Measurements from ENCODE around the gene TLL1.

DNA sequence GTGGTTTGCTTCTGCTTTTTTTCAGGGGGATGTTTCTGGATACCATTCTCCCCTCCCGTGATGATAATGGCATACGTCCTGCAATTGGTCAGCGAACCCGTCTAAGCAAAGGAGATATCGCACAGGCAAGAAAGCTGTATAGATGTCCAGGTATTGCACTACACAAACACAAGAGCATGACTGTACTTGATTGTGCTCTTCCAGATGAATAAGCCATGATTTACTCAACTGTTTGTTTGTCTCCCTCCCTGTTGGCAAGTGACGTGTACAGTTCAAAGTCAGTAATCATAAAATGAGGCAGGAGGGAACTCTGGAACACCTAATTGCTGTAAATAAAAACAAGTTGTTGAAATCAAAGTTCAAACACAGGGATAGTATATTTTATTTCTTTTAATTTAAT, 141.4 kb downstream of the TLL1 start:
- TF ChIP-seq MYC (IDR thresholded peaks at IDR 0.05; ENCODE audit: borderline replicate concordance, low read length) (no peak), EP300 (IDR thresholded peaks at IDR 0.05) (no peak), CHD4 (IDR thresholded peaks at IDR 0.05; ENCODE audit: borderline replicate concordance) (no peak), JUN (IDR thresholded peaks at IDR 0.05) (no peak), KDM1A (IDR thresholded peaks at IDR 0.05; ENCODE audit: low read depth) (no peak), POLR2A (IDR thresholded peaks at IDR 0.05; ENCODE audit: low read length) (no peak), BHLHE40 (IDR thresholded peaks at IDR 0.05; ENCODE audit: low read depth, low read length) (no peak), MAZ (IDR thresholded peaks at IDR 0.05; ENCODE audit: borderline replicate concordance, low read depth, low read length) (no peak)
- TF ChIP-seq, protein P1, sequence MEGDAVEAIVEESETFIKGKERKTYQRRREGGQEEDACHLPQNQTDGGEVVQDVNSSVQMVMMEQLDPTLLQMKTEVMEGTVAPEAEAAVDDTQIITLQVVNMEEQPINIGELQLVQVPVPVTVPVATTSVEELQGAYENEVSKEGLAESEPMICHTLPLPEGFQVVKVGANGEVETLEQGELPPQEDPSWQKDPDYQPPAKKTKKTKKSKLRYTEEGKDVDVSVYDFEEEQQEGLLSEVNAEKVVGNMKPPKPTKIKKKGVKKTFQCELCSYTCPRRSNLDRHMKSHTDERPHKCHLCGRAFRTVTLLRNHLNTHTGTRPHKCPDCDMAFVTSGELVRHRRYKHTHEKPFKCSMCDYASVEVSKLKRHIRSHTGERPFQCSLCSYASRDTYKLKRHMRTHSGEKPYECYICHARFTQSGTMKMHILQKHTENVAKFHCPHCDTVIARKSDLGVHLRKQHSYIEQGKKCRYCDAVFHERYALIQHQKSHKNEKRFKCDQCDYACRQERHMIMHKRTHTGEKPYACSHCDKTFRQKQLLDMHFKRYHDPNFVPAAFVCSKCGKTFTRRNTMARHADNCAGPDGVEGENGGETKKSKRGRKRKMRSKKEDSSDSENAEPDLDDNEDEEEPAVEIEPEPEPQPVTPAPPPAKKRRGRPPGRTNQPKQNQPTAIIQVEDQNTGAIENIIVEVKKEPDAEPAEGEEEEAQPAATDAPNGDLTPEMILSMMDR (IDR thresholded peaks at IDR 0.05), result no peak
- TF ChIP-seq, protein P2, sequence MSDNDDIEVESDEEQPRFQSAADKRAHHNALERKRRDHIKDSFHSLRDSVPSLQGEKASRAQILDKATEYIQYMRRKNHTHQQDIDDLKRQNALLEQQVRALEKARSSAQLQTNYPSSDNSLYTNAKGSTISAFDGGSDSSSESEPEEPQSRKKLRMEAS (IDR thresholded peaks at IDR 0.05), result no peak
- TF ChIP-seq, protein P3, sequence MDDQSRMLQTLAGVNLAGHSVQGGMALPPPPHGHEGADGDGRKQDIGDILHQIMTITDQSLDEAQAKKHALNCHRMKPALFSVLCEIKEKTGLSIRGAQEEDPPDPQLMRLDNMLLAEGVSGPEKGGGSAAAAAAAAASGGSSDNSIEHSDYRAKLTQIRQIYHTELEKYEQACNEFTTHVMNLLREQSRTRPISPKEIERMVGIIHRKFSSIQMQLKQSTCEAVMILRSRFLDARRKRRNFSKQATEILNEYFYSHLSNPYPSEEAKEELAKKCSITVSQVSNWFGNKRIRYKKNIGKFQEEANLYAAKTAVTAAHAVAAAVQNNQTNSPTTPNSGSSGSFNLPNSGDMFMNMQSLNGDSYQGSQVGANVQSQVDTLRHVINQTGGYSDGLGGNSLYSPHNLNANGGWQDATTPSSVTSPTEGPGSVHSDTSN (IDR thresholded peaks at IDR 0.05), result no peak

Measured in A549 (cell line).